RWPE2 (cell line): ENCODE data around the gene POU2AF1.

Experiments used
- ATAC-seq: fragments of 200-7000 bp; cut with Tn5 transposase; 3 replicates; pipeline ENCODE4 v1.9.1; 2021; ENCODE audit warnings: low read depth
- DNase-seq: peaks from one replicate; pipeline ENCODE4 v3.0.0-alpha.2; 2020; ENCODE audit warnings: low spot score
- H3K27ac ChIP-seq: fragments of 450-650 bp; 2 replicates; pipeline ENCODE4 v1.5.1; 2017; ENCODE audit warnings: mild to moderate bottlenecking; ENCODE audit not compliant: poor library complexity, severe bottlenecking
- H3K27me3 ChIP-seq: fragments of 250-450 bp; sonication (Bioruptor Pico); 2 replicates; pipeline ENCODE4 v1.5.1; 2021; ENCODE audit warnings: mild to moderate bottlenecking, moderate library complexity; ENCODE audit not compliant: insufficient read depth, poor library complexity, severe bottlenecking
- H3K36me3 ChIP-seq: fragments of 250-450 bp; sonication (Bioruptor Pico); 2 replicates; pipeline ENCODE4 v1.5.1; 2020; ENCODE audit warnings: low read depth, mild to moderate bottlenecking, moderate library complexity
- H3K4me1 ChIP-seq: fragments of 250-450 bp; sonication (Bioruptor Pico); 2 replicates; pipeline ENCODE4 v1.5.1; 2021; ENCODE audit warnings: mild to moderate bottlenecking, moderate library complexity; ENCODE audit not compliant: insufficient read depth, poor library complexity, severe bottlenecking
- H3K4me3 ChIP-seq: fragments of 250-450 bp; sonication (Bioruptor Pico); 2 replicates; pipeline ENCODE4 v1.5.1; 2021; ENCODE audit warnings: mild to moderate bottlenecking, moderate library complexity; ENCODE audit not compliant: severe bottlenecking
- H3K9me3 ChIP-seq: fragments of 250-450 bp; sonication (Bioruptor Pico); 2 replicates; pipeline ENCODE4 v1.5.1; 2021; ENCODE audit warnings: mild to moderate bottlenecking, moderate library complexity; ENCODE audit not compliant: severe bottlenecking
- CTCF ChIP-seq: fragments of 450-650 bp; IDR thresholded peaks from one replicate; pipeline ENCODE4 v1.5.1; 2017; ENCODE audit warnings: mild to moderate bottlenecking, moderate library complexity; ENCODE audit not compliant: poor library complexity, severe bottlenecking

The POU2AF1 gene

GRCh38 chr11:111376181-111376871 lies 2.7 kb downstream of the POU2AF1 start:
- DNase-seq, result no peak
- Histone ChIP-seq H3K4me1 (peaks cover 9% of the 10 kb centered on the region), H3K36me3 (no peaks in the 10 kb centered on the region)

GRCh38 chr11:111373590-111373989 lies 5.5 kb downstream of the POU2AF1 start:
- Histone ChIP-seq H3K4me1 (peaks cover 8% of the 10 kb centered on the region), H3K9me3 (no peaks in the 10 kb centered on the region), H3K36me3 (no peaks in the 10 kb centered on the region), H3K27me3 (no peaks in the 10 kb centered on the region), H3K4me3 (no peak overlapping the region), H3K27ac (no peak overlapping the region)
- no peak for DNase-seq
- no peak for ATAC-seq
- TF ChIP-seq CTCF, result no peak

More at GRCh38 chr11:111376181-111376871, 2.7 kb downstream of the POU2AF1 start:
- TF ChIP-seq CTCF, result no peak
- no peaks in the 10 kb centered on the region for H3K9me3 ChIP-seq
- no peak overlapping the region for H3K27ac ChIP-seq
- ATAC-seq, result 0 out of 3 replicates have a peak, but pooled peaks have one; percentile 25
- H3K27me3 ChIP-seq, result no peaks in the 10 kb centered on the region
- no peak overlapping the region for H3K4me3 ChIP-seq

GRCh38 chr11:111372538-111372937 lies 6.5 kb downstream of the POU2AF1 start:
- no peak for TF ChIP-seq CTCF
- no peak for ATAC-seq
- Histone ChIP-seq H3K4me3 (no peak overlapping the region), H3K36me3 (no peaks in the 10 kb centered on the region), H3K9me3 (no peaks in the 10 kb centered on the region), H3K4me1 (no peaks in the 10 kb centered on the region), H3K27me3 (no peaks in the 10 kb centered on the region), H3K27ac (no peak overlapping the region)
- no peak for DNase-seq

- Histone ChIP-seq H3K27me3 (no peaks in the 10 kb centered on the region), H3K4me3 (no peak overlapping the region), H3K9me3 (no peaks in the 10 kb centered on the region), H3K4me1 (no peaks in the 10 kb centered on the region), H3K36me3 (no peaks in the 10 kb centered on the region), H3K27ac (no peak overlapping the region)
- TF ChIP-seq CTCF, result no peak
- DNase-seq (no peak), ATAC-seq (no peak)
These were observed 8.0 kb downstream of the POU2AF1 start for GRCh38 chr11:111370902-111371578.

- no peaks in the 10 kb centered on the region for H3K27me3 ChIP-seq
- no peak overlapping the region for H3K4me3 ChIP-seq
- DNase-seq, result no peak
- ATAC-seq, result no peak
- no peaks in the 10 kb centered on the region for H3K9me3 ChIP-seq
- H3K4me1 ChIP-seq, result no peaks in the 10 kb centered on the region
- no peak for TF ChIP-seq CTCF
- H3K27ac ChIP-seq, result no peak overlapping the region
- H3K36me3 ChIP-seq, result no peaks in the 10 kb centered on the region
These were observed 8.7 kb downstream of the POU2AF1 start for GRCh38 chr11:111370270-111370901.
